Uterus (tissue), 2 donors: ENCODE data around the gene SLC38A10.

Source experiments
- CTCF ChIP-seq, 4 experiments: fragments of 200-600 bp in 2 of 4; fragments of 450-650 bp in 2 of 4; sonication (generic) in 2 of 4; IDR thresholded peaks; one replicate each; pipeline ENCODE4 v1.5.1; 2016 to 2019; ENCODE audit warnings: antibody characterized with exemption in 4 of 4, mild to moderate bottlenecking in 2 of 4, moderate library complexity in 1 of 4
- POLR2A ChIP-seq, 2 donors: fragments of 450-650 bp; IDR thresholded peaks; one replicate each; pipeline ENCODE4 v1.6.1; 2016; ENCODE audit warnings: antibody characterized with exemption in 2 of 2, mild to moderate bottlenecking in 1 of 2, moderate library complexity in 1 of 2

GRCh38 chr17:81203136-81203535, 92.0 kb downstream of the SLC38A10 start:
- no peak for TF ChIP-seq POLR2A (IDR thresholded peaks at IDR 0.05)
- TF ChIP-seq CTCF (IDR thresholded peaks at IDR 0.05): no peak
